GM13976 (cell line): Measurements from ENCODE around the gene NTM.

Source experiments
- DNase-seq: peaks from one replicate; pipeline ENCODE4 v3.0.0; 2012; ENCODE audit warnings: low spot score
- CTCF ChIP-seq: IDR thresholded peaks from 2 replicates; pipeline ENCODE4 v1.5.1; 2012; ENCODE audit warnings: borderline replicate concordance, mild to moderate bottlenecking; ENCODE audit not compliant: insufficient read depth; ENCODE audit errors: extremely low read depth, missing control alignments, control extremely low read depth
- in situ Hi-C: fragments of 300-500 bp; cut with MboI; formaldehyde crosslinking; loops from one replicate; pipeline ENCODE4 v1.12.0; 2022; ENCODE audit warnings: low sequenced_read_pairs, mixed read lengths, inconsistent platforms; ENCODE audit not compliant: unreplicated experiment

NTM gene

GRCh38 chr11:132240374-132240773, 870.0 kb downstream of the NTM start:
- in situ Hi-C loops, result no loop called here
- DNase-seq, result no peak
- TF ChIP-seq CTCF, result no peak

- no peak for TF ChIP-seq CTCF
- in situ Hi-C loops, result no loop called here
- no peak for DNase-seq
Measured at GRCh38 chr11:132242632-132243031, 872.2 kb downstream of the NTM start.

DNA sequence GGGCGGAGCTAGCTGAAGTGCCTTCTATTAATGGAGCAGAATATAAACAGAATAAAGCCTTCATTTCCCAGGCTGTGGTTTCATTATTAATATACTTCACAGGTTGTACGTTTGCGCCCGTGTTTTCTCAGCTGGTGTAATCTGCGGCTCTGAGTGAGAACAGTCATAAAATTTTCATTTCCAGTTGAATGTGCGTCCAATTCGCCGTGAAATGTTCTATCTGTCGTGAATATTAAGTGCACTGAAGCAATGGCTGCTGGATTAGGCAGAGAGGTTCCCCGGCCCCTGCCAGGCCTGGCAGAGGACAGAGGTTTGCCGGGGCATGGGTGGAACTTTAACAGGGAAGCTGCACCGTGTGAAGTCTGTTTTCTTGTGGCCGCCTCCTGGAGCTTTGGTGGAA, 874.4 kb downstream of the NTM start:
- no peak for TF ChIP-seq CTCF
- in situ Hi-C loops, result no loop called here
- DNase-seq, result no peak

DNA sequence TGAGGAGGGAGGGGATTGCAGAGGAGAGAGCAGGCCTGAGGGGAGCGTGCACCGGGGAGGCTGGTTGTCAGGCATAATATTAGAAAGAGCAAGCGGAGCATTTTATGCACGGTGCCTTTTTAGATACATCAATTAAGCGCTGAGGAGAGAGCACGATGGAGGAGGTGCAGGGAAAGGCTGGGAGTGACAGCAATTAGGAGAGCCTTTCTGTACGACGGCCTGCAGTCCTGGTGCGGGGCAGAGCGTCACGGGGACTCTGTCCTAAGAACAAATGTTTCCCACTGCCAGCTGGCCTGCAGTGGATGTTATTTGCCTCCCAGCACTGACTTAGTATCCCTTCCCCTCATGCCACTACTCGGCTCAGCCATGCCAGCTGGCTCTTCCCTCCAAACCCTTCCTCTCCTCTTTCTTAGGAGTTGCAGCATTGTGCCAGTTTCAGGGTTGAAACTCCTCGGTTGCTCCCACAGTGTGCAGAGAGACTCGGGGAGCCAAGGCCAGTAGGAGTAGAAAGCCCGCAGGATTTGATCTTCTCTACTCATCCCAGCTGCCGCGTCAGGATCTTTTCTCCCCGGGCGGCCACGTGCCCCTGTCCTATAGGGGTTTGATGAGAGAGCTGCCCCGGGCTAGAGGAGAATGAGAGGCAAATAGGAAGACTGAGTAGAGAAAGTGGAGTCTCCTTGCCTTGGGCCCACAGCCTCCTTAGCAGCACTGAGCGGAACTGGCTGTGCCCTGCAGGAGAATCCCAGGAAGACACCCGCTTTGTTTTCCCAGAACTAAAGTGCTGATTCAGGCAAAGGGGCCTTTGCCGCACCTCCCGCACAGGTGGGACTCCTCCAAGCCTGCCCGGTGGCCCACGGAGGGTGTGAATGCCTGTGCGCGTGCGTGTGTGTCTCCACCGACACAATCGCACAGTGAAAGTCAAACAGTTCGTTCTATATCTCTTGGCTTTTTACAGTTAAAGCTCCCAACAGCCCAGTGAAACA, 875.3 kb downstream of the NTM start:
- in situ Hi-C loops, result no loop called here
- TF ChIP-seq CTCF, result no peak
- no peak for DNase-seq

DNA sequence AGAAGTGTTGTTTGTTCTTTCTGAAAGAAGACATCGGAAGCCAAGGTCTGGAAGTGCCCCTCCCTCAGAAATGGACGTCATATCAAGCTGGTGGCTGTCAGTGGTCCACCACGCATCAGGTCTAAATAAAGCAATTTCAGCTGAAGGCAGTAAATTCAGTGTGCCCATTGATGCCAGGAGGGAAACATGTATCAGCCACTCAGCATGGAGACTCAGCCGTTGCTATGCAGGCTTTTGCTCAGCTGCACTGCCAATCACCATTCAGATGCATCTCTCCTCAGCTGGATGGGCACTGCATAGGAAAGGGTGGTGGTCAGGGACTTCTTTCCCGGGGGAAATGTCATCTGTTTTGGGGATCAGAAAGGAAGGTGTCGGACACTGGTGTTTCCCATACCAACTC, 878.2 kb downstream of the NTM start:
- in situ Hi-C loops, result no loop called here
- DNase-seq, result no peak
- no peak for TF ChIP-seq CTCF

DNA sequence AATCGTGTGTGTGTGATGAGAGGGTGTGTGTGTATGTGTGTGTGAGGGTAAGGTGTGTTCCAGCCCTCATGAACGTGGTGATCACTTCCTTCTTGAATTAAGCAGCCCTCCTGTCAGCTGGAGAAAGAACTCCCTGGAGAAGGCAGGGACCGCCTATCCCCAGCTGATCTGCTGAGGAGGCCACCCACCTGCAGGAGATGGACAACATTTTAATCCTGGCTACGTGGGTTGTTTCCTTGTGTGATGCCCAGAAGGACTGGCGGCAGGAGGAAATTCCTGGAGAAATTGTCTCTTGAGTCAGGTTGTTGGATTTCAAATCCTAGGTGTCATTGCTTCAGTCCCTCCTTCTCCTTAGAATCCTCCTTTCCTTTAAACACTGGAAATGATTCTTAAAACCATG, 878.8 kb downstream of the NTM start:
- in situ Hi-C loops, result no loop called here
- DNase-seq, result no peak
- TF ChIP-seq CTCF, result no peak
